GM12873 (cell line): Measurements from ENCODE around the gene SMC3.

Source experiments
- TF ChIP-seq, protein P1 (sequence below): IDR thresholded peaks from 2 replicates; pipeline ENCODE4 v1.5.1; 2012; ENCODE audit warnings: low read depth, mild to moderate bottlenecking, moderate library complexity, low read length, control low read depth; ENCODE audit not compliant: insufficient read depth; ENCODE audit errors: missing control alignments

SMC3 gene

DNA sequence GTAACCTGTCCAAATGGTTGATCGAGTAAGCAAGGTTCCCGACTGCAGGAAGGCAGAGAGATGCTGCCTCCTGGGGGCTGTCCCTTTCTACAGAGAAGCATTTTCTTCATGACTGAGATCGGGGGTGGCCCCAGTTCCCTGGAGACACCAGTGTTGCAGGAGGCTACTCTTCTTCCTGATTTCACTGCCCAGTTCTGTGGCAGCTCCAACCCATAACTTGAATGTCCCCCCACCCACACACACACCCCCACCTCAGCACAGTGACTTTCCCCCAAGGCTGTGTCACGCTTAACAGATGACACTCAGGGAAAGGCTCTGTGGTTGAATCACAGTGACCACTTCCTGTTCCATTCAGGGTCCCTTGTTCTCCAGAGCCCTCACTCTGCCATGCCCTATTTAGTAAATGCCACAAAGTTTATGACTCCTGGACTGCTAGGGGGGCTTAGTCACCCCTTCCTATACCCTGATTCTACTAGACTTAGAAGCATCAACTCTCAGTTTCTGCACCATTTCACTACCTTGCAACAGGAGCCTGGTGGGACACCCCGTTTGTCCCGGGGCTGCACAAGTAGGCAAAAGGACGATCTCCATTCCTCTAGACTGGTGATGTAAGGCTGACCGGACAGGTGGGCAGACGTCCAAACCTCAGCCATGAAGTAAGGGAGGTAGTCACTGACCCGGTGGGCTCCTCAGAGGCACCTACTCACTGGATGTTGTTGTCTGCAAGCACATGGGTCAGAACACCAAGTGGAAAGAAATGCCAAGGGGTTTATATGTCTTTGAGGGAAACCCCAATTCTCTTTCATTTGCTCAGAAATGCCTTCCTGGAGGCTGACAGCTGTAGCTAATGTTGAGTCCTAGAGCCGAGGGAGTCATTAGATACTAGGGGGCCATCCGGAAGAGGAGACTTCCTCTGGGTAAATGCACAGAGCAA lies 31.3 kb upstream of the SMC3 start:
- TF ChIP-seq, protein P1, sequence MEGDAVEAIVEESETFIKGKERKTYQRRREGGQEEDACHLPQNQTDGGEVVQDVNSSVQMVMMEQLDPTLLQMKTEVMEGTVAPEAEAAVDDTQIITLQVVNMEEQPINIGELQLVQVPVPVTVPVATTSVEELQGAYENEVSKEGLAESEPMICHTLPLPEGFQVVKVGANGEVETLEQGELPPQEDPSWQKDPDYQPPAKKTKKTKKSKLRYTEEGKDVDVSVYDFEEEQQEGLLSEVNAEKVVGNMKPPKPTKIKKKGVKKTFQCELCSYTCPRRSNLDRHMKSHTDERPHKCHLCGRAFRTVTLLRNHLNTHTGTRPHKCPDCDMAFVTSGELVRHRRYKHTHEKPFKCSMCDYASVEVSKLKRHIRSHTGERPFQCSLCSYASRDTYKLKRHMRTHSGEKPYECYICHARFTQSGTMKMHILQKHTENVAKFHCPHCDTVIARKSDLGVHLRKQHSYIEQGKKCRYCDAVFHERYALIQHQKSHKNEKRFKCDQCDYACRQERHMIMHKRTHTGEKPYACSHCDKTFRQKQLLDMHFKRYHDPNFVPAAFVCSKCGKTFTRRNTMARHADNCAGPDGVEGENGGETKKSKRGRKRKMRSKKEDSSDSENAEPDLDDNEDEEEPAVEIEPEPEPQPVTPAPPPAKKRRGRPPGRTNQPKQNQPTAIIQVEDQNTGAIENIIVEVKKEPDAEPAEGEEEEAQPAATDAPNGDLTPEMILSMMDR: peak; percentile 51

DNA sequence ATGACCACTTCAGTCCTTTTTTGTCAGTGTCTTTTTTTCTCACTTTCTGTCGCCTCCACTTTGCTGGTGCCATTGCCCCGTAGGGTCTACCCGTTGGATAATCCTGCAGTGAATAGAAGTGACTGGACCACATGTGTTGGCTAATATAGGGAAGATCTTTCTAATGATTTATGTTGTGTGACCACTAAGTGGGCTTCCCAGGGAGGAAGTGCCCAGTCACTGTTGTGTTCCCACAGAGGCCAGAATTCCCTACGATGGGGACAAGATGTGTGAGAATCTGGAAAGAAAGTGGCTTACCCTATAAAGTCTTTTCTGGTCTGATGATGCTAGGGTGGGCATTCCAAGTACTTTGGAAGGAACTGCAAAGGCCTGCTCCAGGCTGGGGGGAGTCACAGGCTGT lies 28.4 kb upstream of the SMC3 start:
- TF ChIP-seq, protein P1: no peak

GRCh38 chr10:110540031-110540430 lies 27.5 kb upstream of the SMC3 start:
- TF ChIP-seq, protein P1: no peak

DNA sequence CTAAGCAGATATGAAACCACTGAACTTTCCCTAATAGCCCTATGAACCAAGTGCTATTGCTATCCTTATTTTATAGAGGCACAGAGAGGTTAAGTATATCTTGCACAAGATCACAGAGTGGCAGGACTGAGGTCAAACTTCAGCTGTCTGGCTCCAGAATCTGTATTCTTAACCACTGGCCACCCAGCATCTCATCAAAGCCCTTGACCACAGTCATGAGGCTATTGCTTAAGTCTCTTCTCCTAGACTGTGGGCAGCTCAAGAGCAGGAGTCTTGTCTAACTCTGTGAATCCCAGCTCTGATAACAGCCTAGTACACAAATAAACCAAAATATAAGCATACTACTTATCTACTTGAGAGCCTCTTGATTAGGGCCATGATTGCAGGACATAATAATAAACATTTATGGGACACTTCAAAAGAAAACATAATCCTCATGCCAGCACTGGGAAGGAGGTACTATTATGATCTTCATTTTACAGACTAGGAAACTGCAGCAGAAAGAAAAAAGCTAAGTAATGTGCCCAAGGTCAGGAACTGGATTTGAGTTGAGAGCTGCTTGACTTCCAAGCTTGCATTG lies 22.4 kb upstream of the SMC3 start:
- TF ChIP-seq, protein P1: no peak

DNA sequence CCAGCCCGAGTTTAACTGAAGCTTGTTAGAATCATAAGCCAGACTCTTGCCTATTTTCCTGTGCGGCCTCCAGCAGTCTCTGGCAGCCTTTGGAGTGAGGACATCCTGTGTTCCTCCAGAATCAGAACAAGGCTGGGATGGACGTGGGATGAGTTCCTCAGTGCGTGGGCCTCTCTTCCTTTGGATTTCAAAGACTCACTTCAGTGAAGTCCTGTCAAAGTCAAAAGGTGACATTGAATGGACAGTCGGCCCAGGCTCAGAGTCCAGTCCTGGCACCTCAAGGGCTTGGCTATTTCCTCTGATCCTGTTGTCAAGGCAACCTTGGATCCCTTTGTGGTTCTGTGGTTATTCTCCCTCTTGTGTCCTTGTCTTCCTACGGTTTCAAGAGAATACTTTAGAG lies 21.4 kb upstream of the SMC3 start:
- TF ChIP-seq, protein P1: no peak

DNA sequence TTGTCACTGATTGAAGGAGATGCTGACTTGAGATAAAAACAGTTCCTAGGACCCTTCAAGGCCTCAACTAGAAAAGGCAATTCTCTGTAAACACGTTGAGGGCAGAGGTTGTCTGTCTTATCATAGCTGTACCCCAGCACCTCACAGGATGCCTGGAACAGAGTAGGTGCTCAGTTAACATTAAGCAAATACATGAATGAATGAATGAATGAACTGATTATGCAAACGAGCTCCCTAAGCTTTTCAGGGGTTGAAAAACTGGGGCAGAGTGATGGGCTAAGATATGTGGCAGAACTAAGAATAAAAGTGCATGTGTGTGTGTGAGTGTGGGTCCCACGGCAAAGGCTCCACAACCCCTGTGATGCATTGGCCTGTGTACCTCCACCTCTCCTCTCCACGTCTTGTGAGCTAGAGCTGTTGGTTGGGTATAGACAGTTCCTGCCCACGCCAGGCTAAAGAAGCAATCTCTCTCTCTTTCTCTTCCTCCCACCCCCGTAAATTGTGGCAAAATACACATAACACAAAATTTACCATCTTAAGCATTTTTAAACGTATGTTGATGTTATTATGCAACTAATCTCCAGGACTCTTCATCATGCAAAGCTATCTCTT lies 20.9 kb upstream of the SMC3 start:
- TF ChIP-seq, protein P1: no peak

DNA sequence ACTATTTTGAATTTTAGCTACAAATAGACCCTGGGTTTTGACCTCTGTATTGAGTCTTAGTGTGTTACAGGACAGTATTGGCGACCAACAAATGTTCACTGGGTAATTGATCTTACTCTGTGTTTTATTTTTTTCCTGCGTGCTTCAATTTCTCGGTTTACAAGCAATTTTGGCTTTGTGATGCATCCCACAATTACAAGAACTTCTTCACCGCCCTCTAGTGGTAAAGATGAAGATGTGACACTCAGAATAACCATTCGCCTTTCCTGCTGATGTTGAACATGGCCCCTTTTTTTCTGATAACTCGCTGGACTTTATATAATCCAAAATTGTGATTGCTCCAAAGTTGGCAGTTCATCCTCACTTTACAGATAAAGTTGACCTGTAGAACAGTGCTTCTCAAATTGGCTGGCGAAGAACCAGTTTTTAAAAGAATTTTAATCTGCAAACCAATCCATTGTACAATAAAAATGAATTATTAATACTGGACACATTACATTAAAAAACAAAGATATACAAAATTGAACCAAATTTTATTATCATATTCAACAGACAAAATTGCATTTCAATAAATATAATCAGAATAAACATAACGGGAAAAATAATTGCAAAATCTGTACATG lies 20.2 kb upstream of the SMC3 start:
- TF ChIP-seq, protein P1: peak; percentile 78
